Endothelial cell of umbilical vein (primary cell): ENCODE results near the gene CLSTN2. TPM values are rescaled to one million over a fixed set of nuclear protein-coding genes. Genes with fewer than 3 reads are reported as not detected.

ENCODE experiments used
- BruUV-seq: library from RNA; stranded (reverse); fragments of 400-500 nt; replicated peaks from 2 replicates; lab custom pipeline; 2021; lab: Mats Ljungman, UMichigan
- CTCF ChIA-PET: fragments of 300-600, 350-600 bp; sonication (Branson Sonifier 250); formaldehyde crosslinking; loops from one replicate; lab custom pipeline; 2021; ENCODE audit warnings: antibody characterized with exemption, inconsistent platforms; lab: Charles Lee
- POLR2A ChIA-PET: fragments of 300-600, 350-600 bp; sonication (Branson Sonifier 250); formaldehyde crosslinking; loops from one replicate; lab custom pipeline; 2021; ENCODE audit warnings: antibody characterized with exemption, inconsistent platforms; lab: Charles Lee
- DNase-seq: peaks from one replicate; pipeline ENCODE4 v3.0.0-alpha.2; 2011; ENCODE audit warnings: low read depth, low spot score
- FAIRE-seq: peaks from 2 replicates; lab custom pipeline; 2011; peaks lifted over from hg19 to GRCh38; lab: Jason Lieb, UNC
- H2AFZ ChIP-seq: 2 replicates; pipeline ENCODE4 v1.6.0; 2012; ENCODE audit warnings: low read depth, low read length, control low read depth, inconsistent platforms
- H3K27ac ChIP-seq: 2 replicates; pipeline ENCODE4 v1.5.1; 2011; ENCODE audit warnings: low read depth, mild to moderate bottlenecking, control low read depth, low read length, moderate library complexity; ENCODE audit not compliant: insufficient read depth
- H3K27me3 ChIP-seq, 2 experiments: 2 replicates each; pipeline versions ENCODE4 v1.6.0 to v1.6.1; 2011; ENCODE audit warnings: low read length in 2 of 2, mixed read lengths in 1 of 2; ENCODE audit not compliant: control insufficient read depth in 2 of 2, insufficient read depth in 2 of 2
- H3K36me3 ChIP-seq, 2 experiments: 2 replicates in 1 of 2; 3 replicates in 1 of 2; pipeline ENCODE4 v1.5.1; 2011; ENCODE audit warnings: low read length in 2 of 2, mild to moderate bottlenecking in 1 of 2, moderate library complexity in 1 of 2; ENCODE audit not compliant: control insufficient read depth in 2 of 2, insufficient read depth in 2 of 2; ENCODE audit errors: extremely low read depth in 1 of 2
- H3K4me1 ChIP-seq: 3 replicates; pipeline ENCODE4 v1.5.1; 2011; ENCODE audit warnings: mild to moderate bottlenecking, low read length; ENCODE audit not compliant: control insufficient read depth, insufficient read depth; ENCODE audit errors: extremely low read depth
- H3K4me2 ChIP-seq: 2 replicates; pipeline ENCODE4 v1.6.1; 2011; ENCODE audit warnings: low read length, control low read depth, mixed read lengths; ENCODE audit not compliant: insufficient read depth
- H3K4me3 ChIP-seq, 3 experiments: fragments of 200-600 bp in 1 of 3; sonication (generic), shearing (Covaris generic) in 1 of 3; replicated peaks in 1 of 3; 2 replicates each; pipeline ENCODE4 v1.5.1; 2011 to 2016; ENCODE audit warnings: control low read depth in 3 of 3, low read length in 3 of 3, mild to moderate bottlenecking in 2 of 3, inconsistent platforms in 1 of 3, low read depth in 1 of 3, moderate library complexity in 1 of 3; ENCODE audit not compliant: insufficient read depth in 1 of 3
- H3K79me2 ChIP-seq: 2 replicates; pipeline ENCODE4 v1.6.0; 2012; ENCODE audit warnings: low read length, inconsistent platforms; ENCODE audit not compliant: control insufficient read depth, insufficient read depth
- H3K9ac ChIP-seq: replicated peaks from 2 replicates; pipeline ENCODE3; 2011; ENCODE audit warnings: low read length, control low read depth; ENCODE audit not compliant: insufficient read depth; ENCODE audit errors: extremely low read depth
- H3K9me1 ChIP-seq: replicated peaks from 3 replicates; pipeline ENCODE4 v1.6.0; 2011; ENCODE audit warnings: mild to moderate bottlenecking, low read length; ENCODE audit not compliant: control insufficient read depth, insufficient read depth; ENCODE audit errors: extremely low read depth
- H3K9me3 ChIP-seq: replicated peaks from 2 replicates; pipeline ENCODE4 v1.5.1; 2012; ENCODE audit warnings: low read length, inconsistent platforms; ENCODE audit not compliant: control insufficient read depth, insufficient read depth
- H4K20me1 ChIP-seq: replicated peaks from 2 replicates; pipeline ENCODE3; 2011; ENCODE audit warnings: mild to moderate bottlenecking, low read length; ENCODE audit not compliant: control insufficient read depth, insufficient read depth; ENCODE audit errors: extremely low read depth
- CTCF ChIP-seq, 2 donors: IDR thresholded peaks; 1 replicate in 1 of 2; 2 replicates in 1 of 2; pipeline ENCODE4 v1.5.1; 2011; ENCODE audit warnings: low read length in 2 of 2, mild to moderate bottlenecking in 2 of 2, moderate library complexity in 2 of 2, control low read depth in 1 of 2, inconsistent platforms in 1 of 2, low read depth in 1 of 2; ENCODE audit not compliant: insufficient read depth in 1 of 2; ENCODE audit errors: extremely low read depth in 1 of 2
- EZH2 ChIP-seq: IDR thresholded peaks from 2 replicates; pipeline ENCODE4 v1.6.1; 2012; ENCODE audit warnings: borderline replicate concordance, low read depth, mild to moderate bottlenecking, moderate library complexity, low read length, inconsistent platforms; ENCODE audit not compliant: severe bottlenecking
- FOS ChIP-seq: IDR thresholded peaks from 2 replicates; pipeline ENCODE4 v1.6.1; 2011; ENCODE audit warnings: mild to moderate bottlenecking, low read length, moderate library complexity, borderline replicate concordance; ENCODE audit not compliant: insufficient read depth
- GATA2 ChIP-seq: IDR thresholded peaks from 2 replicates; pipeline ENCODE4 v1.7.0; 2011; ENCODE audit warnings: low read depth, mild to moderate bottlenecking, moderate library complexity, mixed read lengths, low read length; ENCODE audit not compliant: insufficient read length, insufficient read depth
- JUN ChIP-seq: IDR thresholded peaks from 2 replicates; pipeline ENCODE4 v1.6.1; 2011; ENCODE audit warnings: borderline replicate concordance, low read depth; ENCODE audit not compliant: insufficient read length, insufficient read depth
- MAX ChIP-seq: IDR thresholded peaks from 2 replicates; pipeline ENCODE4 v1.6.1; 2011; ENCODE audit not compliant: insufficient read depth, insufficient read length
- MYC ChIP-seq: IDR thresholded peaks from one replicate; pipeline ENCODE4 v1.6.1; 2011; ENCODE audit warnings: mild to moderate bottlenecking, low read depth, low read length
- POLR2AphosphoS5 ChIP-seq: IDR thresholded peaks from 2 replicates; pipeline ENCODE4 v1.6.1; 2012; ENCODE audit warnings: low read depth, mild to moderate bottlenecking, control low read depth, low read length, moderate library complexity; ENCODE audit not compliant: insufficient read depth
- dilution Hi-C: fragments of 300-500 bp; cut with MboI; formaldehyde crosslinking; loops from one replicate; pipeline ENCODE4 v1.15.0; 2019; ENCODE audit warnings: low sequenced_read_pairs; ENCODE audit not compliant: extremely low pct_ligation_motif_present
- intact Hi-C: fragments of 100-400 bp; cut with micrococcal nuclease; formaldehyde crosslinking; loops from one replicate; pipeline ENCODE4 v1.10.0; 2022
- polyA plus RNA-seq, 4 experiments: library from polyadenylated mRNA; depleted of rRNA in 3 of 4; stranded (reverse) in 3 of 4; unstranded in 1 of 4; fragments of >200 nt; gene quantifications; 2 replicates each; pipeline versions ENCODE4 v1.2.1 to v1.2.3, GENCODE V29; 2011 to 2012; ENCODE audit warnings: missing spikeins in 1 of 4
- total RNA-seq: library from RNA; stranded (reverse); gene quantifications from 2 replicates; pipeline ENCODE4 v1.2.3, GENCODE V29; 2021

Gene CLSTN2
- total and polyA plus RNA-seq, 2 donors (not counting 3 experiments of a cell fraction or from before 2014, with no cell fraction given): 0.26 to 0.38 TPM

GRCh38 chr3:140246578-140246977, 311.6 kb downstream of the CLSTN2 start:
- Histone ChIP-seq H3K9me3 (no peaks in the 10 kb centered on the region), H4K20me1 (no peaks in the 10 kb centered on the region), H3K36me3 (no peaks in the 10 kb centered on the region), H3K9me1 (no peaks in the 10 kb centered on the region), H2AFZ (no peak overlapping the region), H3K4me3 (no peak overlapping the region), H3K27ac (no peak overlapping the region), H3K79me2 (no peaks in the 10 kb centered on the region), H3K4me1 (no peaks in the 10 kb centered on the region), H3K9ac (no peak overlapping the region), H3K4me2 (no peak overlapping the region), H3K27me3 (peaks cover 0 to 3% of the 10 kb centered on the region in 2 experiments)
- dilution Hi-C loops (no loop called here), intact Hi-C loops (no loop called here)
- FAIRE-seq (no peak), DNase-seq (no peak)
- TF ChIP-seq MYC: no peak
- no peak for TF ChIP-seq POLR2AphosphoS5
- no peak for TF ChIP-seq GATA2
- TF ChIP-seq JUN: no peak
- TF ChIP-seq EZH2: no peak
- no peak for TF ChIP-seq FOS
- POLR2A ChIA-PET: no interaction called here
- BruUV-seq: no TSS peak
- CTCF ChIA-PET: no interaction called here

GRCh38 chr3:140247775-140248174, 312.8 kb downstream of the CLSTN2 start:
- no peak overlapping the region for H3K4me3 ChIP-seq
- no peaks in the 10 kb centered on the region for H4K20me1 ChIP-seq
- ChIA-PET POLR2A (no interaction called here), CTCF (no interaction called here)
- no peaks in the 10 kb centered on the region for H3K9me3 ChIP-seq
- H3K27ac ChIP-seq: no peak overlapping the region
- no peak overlapping the region for H3K4me2 ChIP-seq
- peaks cover 0 to 4% of the 10 kb centered on the region in 2 experiments for H3K27me3 ChIP-seq
- DNase-seq (no peak), FAIRE-seq (no peak)
- H2AFZ ChIP-seq: no peak overlapping the region
- dilution Hi-C loops: no loop called here
- H3K9ac ChIP-seq: no peak overlapping the region
- H3K36me3 ChIP-seq: no peaks in the 10 kb centered on the region
- intact Hi-C loops: no loop called here
- no peak for TF ChIP-seq CTCF (IDR thresholded peaks at IDR 0.05; ENCODE audit: extremely low read depth in 1 of 2, insufficient read depth in 1 of 2, low read depth in 1 of 2, low read length in 2 of 2)
- TF ChIP-seq MYC: no peak
- no peak for TF ChIP-seq FOS
- no peak for TF ChIP-seq MAX
- TF ChIP-seq GATA2: no peak
- no peak for TF ChIP-seq EZH2
- H3K4me1 ChIP-seq: no peaks in the 10 kb centered on the region
- no peaks in the 10 kb centered on the region for H3K9me1 ChIP-seq
- H3K79me2 ChIP-seq: no peaks in the 10 kb centered on the region
- BruUV-seq: no TSS peak
